Non-pigmented ciliary epithelial cell (primary cell): ENCODE measurements around the gene CDC42BPG.

ENCODE experiments used
- DNase-seq: peaks from one replicate; pipeline ENCODE4 v3.0.0-alpha.2; 2010; ENCODE audit warnings: low read depth

Gene CDC42BPG

GRCh38 chr11:64844330-64845128, at the start of gene CDC42BPG:
Gene CDC42BPG, minus strand, starts transcription at chr11:64844653. Its CDS starts 84 bp downstream, at chr11:64844569.
- no peak for DNase-seq

- DNase-seq: no peak
These were observed 49.0 kb upstream of the CDC42BPG start for GRCh38 chr11:64893194-64894069.

DNA sequence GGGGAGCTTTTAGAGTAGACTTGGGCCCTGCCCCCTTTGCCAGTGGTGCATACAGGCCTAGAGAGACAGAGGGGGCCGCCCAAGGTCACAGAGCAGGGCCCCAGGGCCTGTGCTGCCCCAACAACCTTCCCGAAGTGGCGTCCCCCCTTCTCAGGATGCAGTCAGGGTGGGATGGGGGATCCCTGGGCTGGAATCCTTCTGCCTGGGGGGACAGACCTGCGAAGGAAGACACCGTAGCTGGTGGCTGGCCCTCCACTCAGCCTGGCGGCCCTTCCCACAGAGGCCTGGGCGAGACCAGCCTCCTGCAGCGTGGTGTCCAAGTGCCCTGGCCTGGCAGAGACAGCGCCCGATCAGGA, 48.4 kb upstream of the CDC42BPG start:
- no peak for DNase-seq

- DNase-seq: no peak
These were observed 48.0 kb upstream of the CDC42BPG start for GRCh38 chr11:64892411-64892831.

DNA sequence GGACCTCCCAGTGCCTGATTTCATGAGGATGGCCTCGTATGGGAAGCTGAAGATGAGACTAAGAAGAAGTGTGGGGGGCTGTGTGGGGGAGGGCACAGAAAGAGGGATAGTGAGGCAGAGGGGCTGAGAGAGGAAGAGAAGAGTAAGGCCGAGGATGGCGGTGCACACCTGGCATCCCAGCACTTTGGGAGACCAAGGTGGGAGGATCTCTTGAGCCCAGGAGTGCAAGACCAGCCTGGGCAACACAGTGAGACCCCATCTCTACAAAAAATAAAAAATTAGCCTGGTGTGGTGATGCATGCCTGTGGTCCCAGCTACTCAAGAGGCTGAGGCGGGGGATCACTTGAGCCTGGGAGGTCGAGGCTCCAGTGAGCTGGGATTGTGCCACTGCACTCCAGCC, 47.4 kb upstream of the CDC42BPG start:
- DNase-seq: no peak

GRCh38 chr11:64891215-64891848, 46.9 kb upstream of the CDC42BPG start:
- no peak for DNase-seq

- DNase-seq: no peak
These were observed 46.1 kb upstream of the CDC42BPG start for GRCh38 chr11:64890522-64890939.

DNA sequence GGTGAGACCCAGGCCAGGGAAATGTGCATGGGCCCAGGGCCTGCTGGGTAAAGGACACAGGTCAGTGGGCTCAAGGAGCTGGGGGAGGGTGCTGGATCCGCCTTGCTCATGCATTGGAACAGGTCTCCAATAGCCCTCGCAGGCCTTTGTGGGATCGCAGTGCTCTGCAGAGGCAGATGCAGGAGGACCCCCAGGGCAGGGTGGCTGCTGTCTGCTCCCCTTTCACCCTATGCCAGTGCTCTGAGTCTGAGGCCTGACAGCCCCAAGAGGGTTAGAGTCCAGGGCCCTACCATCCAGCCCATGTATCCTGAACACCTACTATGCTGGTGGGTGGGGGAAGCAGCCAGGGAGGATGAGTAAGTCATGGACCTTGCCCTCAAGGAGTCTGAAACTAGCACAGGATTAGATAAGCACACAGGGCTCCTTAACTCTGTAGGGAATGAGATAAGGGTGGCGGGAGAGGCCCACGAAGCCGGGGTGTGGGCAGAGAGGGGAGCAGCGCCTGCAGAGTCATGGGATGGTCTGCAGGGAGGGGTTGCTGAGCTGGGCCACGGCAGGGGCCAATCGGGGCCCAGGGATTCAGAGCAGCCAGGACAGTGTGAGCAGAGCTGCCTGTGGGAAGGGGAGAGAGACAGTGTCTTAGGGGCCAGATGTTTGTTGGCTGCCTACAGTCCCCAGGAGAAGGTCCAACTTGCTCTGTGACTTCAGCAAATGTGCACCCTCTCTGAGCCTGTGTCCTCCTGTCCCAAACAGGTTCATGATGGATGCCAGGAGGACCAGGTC, 44.5 kb upstream of the CDC42BPG start:
- DNase-seq: no peak

DNA sequence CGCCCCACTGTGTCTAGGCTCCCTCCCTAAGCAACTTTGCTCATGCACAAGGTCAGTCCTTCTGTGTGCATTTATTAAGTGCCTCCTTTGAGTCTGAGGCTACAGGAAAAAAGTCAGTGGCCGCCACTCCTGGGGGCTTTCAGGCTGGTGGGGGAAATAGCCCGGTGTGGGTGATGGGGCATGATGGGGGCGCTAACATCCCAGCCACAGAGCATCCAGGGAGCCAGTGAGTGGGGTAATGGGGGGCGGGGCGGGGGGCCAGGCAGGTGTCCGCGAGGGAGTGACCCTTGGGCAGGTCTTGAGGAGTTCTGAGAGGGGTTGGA, 43.9 kb upstream of the CDC42BPG start:
- no peak for DNase-seq

- no peak for DNase-seq
These were observed 43.4 kb upstream of the CDC42BPG start for GRCh38 chr11:64887757-64888405.

GRCh38 chr11:64887234-64887756, 42.8 kb upstream of the CDC42BPG start:
- DNase-seq: no peak

GRCh38 chr11:64885367-64886286, 41.2 kb upstream of the CDC42BPG start:
- DNase-seq: peak; percentile 71

GRCh38 chr11:64884019-64884418, 39.6 kb upstream of the CDC42BPG start:
- no peak for DNase-seq

GRCh38 chr11:64883575-64883974, 39.1 kb upstream of the CDC42BPG start:
- no peak for DNase-seq

GRCh38 chr11:64882243-64882642, 37.8 kb upstream of the CDC42BPG start:
- no peak for DNase-seq

DNA sequence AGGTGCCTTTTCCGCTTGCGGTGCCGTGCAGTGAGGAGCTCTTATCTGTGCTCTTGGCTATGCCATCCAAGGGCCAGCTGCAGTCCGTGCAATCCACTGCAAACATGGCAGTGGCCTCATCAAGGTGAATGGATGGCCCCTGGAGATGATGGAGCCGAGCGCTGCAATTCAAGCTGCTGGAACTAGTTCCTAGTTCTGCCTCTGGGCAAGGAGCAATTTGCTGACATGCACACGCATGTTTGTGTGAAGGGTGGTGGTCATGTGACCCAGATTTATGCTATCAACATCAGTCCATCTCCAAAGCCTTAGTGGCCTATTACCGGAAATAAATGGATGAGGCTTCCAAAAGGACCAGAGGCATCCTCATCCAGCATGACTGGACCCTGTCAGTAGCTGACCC, 37.0 kb upstream of the CDC42BPG start:
- no peak for DNase-seq

DNA sequence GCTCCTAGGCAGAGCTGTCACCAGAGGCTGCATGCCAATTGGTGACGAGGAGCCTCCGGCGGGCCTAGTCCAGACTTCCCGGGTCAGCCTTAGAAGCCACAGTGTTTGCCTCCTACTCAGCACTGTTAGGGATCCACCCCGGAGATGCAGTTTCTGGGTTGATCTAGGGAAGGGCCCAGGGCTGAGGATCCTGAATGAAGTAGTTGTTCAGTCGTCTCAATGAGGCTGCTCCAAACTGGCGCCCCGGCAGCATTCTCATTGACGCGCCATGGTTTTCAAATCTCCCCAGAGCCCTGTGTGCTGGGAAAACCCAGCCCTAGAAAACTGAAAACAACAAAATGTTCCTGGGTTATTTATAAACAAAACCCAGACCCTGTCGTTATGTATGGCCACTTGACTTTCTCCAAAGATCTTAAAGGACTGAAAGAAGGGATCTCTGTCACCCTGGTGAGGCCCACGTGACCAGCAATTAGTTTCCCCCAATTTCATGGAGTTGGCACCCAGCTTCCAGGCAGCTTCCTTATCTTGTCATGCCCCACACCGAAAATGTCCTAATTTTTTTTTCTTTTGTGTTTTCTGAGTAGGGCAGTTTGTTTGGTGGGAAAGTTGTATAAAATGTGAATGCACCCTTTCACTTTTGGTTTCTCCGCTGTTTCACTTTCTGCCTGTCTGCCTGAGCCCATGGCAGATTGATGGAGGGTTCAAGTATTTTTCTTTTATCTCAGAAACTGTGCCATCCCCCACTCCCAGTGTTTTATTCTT, 36.0 kb upstream of the CDC42BPG start:
- no peak for DNase-seq

GRCh38 chr11:64879244-64879900, 34.9 kb upstream of the CDC42BPG start:
- no peak for DNase-seq
